Fibroblast of skin of left quadriceps (primary cell): ENCODE measurements around the gene FCER1G.

Source experiments
- DNase-seq, 2 experiments: peaks; one replicate each; pipeline ENCODE4 v3.0.0-alpha.2; 2013; ENCODE audit warnings: low read depth in 2 of 2

FCER1G gene

GRCh38 chr1:161188381-161188780, 26.7 kb upstream of the FCER1G start:
- no peak for DNase-seq

DNA sequence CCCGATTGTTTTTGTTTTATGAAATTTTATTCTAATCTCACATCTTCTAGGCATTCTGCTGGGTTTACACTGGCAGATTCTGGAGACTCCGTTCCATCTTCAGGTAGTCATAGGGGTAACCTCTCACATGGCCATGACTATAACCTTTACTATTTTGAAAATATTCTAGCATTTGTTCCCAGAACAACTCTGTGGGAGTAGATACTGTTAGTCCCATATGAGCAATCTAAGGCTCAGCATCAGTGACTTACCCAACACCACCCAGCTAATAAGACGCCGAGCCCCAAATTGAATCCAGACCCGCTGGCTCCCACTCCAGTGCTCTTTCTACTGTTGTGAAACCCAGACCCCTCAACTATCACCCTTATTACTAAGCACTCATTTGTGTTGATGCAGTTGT, 26.1 kb upstream of the FCER1G start:
- no peak for DNase-seq

- no peak for DNase-seq
Measured at GRCh38 chr1:161190962-161191521, 24.1 kb upstream of the FCER1G start.

- no peak for DNase-seq
Measured at GRCh38 chr1:161191971-161192370, 23.1 kb upstream of the FCER1G start.

DNA sequence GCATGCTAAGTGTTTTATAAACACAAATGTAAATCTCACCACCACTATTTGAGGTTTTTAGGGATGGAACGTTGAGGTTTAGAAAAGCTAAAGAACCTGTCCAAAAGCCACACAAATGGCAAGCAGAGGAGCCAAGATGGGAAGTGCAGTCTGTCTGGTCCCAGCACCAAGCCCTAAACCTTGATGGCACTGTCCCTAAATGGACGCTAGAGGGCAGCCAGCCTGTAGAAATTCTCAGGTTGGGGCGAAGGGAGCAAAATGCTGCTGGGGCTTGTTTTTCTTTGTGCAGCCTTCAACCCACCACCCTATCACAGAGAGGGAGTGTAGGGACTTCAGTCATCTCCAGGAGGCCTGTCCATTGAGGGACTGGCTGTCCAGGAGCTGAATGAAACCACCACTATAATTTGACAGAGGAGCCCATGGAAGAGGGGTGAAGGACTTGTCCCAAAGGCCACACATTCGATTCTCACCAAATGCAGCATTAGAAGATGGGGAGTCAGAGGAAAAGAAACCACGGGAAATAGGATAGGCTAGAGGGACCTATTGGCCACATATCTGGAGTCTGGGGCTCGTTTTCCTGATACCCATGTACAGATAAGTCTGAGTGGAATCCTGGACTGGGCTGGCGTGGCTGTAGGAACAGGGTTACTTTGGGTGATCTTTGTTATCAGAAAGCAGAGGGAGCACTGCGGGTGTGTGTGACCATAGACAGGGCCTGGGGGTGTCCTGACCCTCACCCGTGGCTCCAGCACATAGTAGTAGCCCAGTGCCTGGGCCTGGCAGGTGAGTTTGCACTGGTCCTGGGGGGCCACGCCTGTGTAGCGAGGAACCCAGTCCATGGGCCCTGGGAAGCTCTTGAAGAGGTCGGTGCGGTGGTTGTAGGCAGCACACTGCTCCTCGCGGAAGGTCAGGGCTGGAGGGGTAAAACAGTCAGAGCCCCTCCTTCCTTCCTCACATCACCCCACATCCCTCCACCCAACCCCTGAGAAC, 22.3 kb upstream of the FCER1G start:
- peak in 1 of 2 experiments; percentile 44 for DNase-seq

DNA sequence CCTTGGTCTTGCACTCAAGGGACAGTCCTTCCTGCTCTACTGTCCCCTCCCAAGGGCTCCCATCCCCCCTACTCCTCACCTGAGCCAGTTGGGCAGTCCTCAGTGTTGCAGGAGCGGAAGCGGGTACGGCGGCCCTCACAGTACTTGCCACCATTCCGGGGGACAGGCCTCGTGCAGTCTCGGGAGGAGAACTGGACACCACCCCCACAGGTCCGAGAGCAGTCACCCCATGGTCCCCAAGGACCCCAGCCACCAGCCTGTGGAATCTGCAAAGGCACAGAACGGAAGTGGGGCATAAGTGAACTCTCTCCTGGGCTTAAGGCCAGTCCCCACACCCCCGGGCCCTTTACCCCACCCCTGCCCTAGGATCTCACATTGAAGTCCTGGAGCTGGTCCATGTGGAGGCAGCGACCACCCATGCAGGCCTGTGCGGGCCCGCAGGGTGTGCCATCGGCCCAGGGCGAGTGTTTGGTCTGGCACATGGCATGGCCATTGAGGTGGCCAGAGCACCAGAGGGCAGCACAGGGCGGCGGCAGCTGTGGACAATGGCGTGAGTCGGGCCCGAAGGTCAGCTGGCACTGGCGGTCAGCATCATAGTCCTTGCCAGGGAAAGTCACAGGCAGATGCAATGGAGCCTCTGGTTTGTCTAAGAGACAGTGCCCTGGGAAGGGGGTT, 21.4 kb upstream of the FCER1G start:
- DNase-seq: no peak

DNA sequence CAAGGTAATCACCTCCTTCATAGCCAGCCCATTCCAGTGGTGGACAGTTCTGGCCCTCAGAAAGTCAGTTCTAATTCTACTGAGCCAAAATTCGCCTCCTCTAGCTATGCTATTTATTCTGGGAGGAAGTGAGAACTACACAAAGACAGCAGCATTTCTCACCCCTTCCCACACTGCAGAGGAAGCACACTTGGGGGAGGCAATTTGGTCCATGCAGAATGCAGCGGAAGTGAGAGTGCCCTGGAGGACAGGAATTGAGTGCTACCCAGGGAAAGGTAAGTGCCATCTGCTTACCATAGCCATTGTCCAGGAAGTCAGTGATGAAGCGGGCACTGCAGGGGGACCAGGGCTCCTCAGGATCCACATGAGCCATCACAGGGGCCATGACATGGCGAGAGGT, 19.9 kb upstream of the FCER1G start:
- DNase-seq: no peak

DNA sequence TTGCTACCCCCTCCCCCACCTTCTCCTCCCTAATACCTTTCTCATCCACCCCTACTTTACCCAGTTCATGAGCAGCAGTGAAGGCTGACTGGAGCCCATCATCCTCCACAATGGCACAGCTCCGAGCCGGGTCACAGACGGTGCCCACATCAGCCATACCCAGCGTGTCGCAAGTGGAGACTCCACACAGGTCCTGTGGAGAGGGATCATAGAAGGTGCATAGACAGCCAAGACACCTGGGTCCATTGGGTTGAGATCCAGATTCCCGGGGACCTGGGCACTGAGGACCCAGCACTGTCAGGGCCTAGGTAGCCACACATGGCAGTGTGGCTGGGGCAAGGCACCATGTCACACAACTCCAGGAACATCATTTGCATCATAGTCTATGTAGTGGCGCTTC, 19.0 kb upstream of the FCER1G start:
- no peak for DNase-seq

GRCh38 chr1:161196521-161197451, 18.3 kb upstream of the FCER1G start:
- peak; percentile 85 to 87 for DNase-seq

DNA sequence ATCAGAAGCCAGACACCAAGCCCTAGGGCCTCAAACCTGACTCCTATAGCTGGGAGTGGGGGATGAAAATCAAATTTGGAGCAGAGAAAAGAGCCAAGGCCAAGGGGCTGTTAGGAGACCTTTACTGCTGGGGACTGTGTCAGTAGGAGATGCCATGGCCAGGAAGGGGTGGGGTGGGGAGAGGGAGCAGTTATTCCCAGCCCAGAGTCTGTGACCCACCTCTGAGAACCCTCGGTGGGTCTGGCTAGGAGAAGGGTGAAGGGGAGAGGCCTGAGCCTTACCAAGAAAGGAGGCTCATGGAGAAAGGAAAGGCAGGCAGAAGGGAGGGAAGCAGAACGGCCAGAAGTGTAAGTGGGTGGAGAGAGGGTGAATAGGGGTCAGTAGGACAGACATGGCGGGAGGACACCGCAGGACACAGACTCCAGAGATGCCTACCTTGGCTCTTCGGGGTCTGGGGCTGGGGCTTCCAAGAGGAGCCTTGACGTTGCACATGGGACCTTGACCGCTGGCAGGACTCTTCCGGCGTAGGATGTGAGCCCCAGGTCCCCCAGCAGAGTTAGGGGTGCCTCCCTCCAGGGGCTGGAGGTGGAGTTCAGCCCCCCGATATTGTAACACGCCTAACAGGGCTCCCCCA, 17.4 kb upstream of the FCER1G start:
- no peak for DNase-seq

- no peak for DNase-seq
Measured at GRCh38 chr1:161198194-161198896, 16.8 kb upstream of the FCER1G start.

- peak; percentile 90 to 91 for DNase-seq
Measured at GRCh38 chr1:161198897-161199431, 16.1 kb upstream of the FCER1G start, which contains the start of gene ADAMTS4. Gene ADAMTS4, minus strand, starts transcription at chr1:161199054. Its CDS starts 427 bp downstream, at chr1:161198627.

GRCh38 chr1:161199506-161200139, 15.5 kb upstream of the FCER1G start:
- no peak for DNase-seq

DNA sequence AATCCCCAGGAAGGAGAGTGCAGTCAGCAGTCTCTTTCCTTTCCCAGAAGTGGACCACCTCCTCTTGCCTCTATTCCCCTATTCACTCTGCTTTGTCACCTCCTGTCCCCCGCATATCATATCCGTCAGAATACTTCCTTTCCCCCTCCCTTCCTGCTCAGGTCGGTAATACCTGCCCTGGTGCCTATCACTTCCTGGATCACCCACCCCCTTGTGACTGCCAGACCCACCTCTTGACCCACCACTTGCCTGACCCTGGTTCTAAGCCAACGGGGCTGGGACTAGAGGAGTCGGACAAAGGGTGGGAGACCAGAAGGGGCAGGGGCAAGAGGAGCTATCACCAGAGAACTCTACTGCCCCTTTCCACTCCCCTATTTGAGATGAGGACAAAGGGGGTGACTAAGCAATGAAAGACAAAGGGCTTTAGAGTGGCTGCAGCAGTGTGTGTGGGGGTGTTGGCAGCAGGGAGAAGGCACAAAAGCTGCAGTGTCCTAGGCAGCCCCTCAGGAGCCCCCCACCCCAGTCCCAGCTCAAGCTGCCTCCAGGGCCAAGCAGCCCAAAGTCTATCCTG, 14.6 kb upstream of the FCER1G start:
- no peak for DNase-seq

DNA sequence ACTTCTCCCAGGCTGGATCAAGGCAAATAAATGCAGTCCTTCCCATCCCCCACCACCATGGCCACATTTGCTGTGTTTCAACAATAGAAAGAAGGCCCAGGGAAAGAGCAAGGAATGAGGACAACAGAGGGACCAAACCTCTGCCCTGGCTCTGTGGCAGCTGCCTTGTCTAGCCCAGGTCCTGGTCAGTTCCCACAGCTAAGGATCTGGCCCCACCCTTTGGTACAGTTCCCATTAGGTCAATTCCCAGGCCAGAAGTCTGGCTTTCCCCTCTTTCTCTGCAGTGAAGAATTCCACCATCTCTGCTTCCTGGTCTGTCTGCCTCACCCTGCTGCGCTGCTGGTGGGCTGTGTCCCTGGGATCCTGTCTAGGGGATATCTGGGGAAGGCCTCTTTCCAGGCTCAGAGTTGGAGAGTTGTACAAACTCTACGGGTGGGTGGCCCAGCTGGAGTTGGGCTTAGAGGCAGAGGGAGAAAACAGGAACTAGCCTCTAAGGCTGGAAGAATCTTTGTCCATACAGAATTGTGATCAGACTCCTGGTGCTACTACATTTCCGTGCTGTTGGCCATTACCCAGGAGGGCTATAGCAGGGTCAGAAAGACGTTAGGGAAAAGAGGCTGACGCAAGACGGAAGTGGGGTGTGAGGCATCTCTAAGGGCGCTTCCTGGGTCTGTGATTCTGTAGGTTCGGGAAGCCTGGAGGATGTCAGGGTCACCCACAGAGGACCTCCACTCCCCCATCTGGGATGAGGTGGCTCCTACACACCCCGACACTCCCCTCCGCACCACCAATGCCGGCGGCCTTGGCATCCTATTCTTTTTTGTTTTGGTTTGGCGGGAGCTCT, 13.9 kb upstream of the FCER1G start:
- no peak for DNase-seq

DNA sequence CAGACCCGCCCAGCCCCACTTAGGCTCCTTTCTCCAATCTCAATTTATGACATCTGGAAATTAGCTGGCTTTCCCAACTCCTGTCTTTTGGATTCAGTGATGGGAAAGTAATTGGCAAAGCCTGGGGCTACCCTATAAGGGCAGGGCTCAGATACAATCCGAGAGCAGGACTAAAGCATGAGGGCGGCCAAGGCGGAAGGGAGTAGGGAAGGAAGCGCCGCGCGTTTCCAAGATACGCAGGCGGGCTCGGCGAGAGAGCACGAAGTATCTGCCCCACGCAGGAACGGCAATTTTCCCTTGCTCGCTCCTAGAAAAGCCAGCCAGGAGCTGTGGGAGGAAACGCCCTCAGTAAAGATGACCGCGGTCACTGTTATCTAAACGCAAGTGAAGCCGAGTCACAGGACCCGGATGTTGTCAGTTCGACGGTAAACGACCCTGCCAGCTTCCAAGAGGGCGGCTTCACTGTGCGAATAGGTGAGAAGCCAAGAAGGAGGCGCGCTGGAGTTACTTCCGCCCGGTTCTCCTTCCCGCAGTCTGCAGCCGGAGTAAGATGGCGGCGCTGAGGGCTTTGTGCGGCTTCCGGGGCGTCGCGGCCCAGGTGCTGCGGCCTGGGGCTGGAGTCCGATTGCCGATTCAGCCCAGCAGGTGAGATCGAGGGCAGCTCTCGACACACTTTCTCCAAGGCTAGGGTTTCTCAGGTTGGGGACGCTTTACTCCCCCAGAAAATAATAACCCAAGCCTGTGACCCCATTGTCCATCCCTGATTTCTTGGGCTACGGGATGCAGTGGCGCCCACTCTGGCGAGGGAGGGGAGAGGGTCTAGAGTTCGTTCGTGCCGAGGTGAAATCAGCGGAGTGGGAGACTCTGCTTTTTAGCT, 13.0 kb upstream of the FCER1G start, which contains the start of gene NDUFS2:
Gene NDUFS2, plus strand, starts transcription at position 532 of the 877 bp plus-strand sequence. Its CDS starts 19 bp downstream, at position 551.
- peak; percentile 98 for DNase-seq
